ENCODE measurements around the gene KCTD11. TPM values are rescaled to one million over a fixed set of nuclear protein-coding genes. Genes with fewer than 3 reads are reported as not detected.

Gene KCTD11
- total RNA-seq, 1 donor = 8.6 TPM

GRCh38 chr17:7388856-7389255, 36.9 kb downstream of the KCTD11 start:
- H3K4me3 ChIP-seq (ENCODE audit: low read depth, low read length) = no peak overlapping the region
- DNase-seq (ENCODE audit: low read depth) = no peak
- TF ChIP-seq, protein P1, sequence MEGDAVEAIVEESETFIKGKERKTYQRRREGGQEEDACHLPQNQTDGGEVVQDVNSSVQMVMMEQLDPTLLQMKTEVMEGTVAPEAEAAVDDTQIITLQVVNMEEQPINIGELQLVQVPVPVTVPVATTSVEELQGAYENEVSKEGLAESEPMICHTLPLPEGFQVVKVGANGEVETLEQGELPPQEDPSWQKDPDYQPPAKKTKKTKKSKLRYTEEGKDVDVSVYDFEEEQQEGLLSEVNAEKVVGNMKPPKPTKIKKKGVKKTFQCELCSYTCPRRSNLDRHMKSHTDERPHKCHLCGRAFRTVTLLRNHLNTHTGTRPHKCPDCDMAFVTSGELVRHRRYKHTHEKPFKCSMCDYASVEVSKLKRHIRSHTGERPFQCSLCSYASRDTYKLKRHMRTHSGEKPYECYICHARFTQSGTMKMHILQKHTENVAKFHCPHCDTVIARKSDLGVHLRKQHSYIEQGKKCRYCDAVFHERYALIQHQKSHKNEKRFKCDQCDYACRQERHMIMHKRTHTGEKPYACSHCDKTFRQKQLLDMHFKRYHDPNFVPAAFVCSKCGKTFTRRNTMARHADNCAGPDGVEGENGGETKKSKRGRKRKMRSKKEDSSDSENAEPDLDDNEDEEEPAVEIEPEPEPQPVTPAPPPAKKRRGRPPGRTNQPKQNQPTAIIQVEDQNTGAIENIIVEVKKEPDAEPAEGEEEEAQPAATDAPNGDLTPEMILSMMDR (IDR thresholded peaks at IDR 0.05; ENCODE audit: insufficient read depth, low read depth, low read length) = no peak

GRCh38 chr17:7389924-7390910, 38.3 kb downstream of the KCTD11 start:
- no peak for DNase-seq (ENCODE audit: low read depth)
- TF ChIP-seq, protein P1 (IDR thresholded peaks at IDR 0.05; ENCODE audit: insufficient read depth, low read depth, low read length) = no peak
- H3K4me3 ChIP-seq (ENCODE audit: low read depth, low read length) = no peak overlapping the region

DNA sequence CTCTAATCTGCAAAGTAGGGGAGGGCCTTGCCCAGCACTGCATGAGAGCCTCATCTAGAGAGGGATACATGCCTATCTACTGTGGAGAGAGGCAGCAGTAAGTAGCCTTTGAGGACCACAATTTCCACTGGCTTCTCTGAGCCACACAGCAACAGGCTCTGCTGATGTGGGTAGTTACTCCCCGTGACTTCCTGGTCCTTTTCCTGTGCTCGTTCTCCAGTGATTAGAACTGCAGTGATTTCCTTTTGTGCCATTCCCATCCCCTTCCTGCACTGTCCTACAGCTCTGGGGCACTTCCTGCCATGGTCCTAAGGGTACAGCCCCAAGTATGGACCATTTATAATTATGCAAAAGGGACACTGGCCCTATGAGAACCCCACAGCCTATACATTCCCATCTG, 39.3 kb downstream of the KCTD11 start:
- H3K4me3 ChIP-seq (ENCODE audit: low read depth, low read length) = no peak overlapping the region
- no peak for DNase-seq (ENCODE audit: low read depth)
- TF ChIP-seq, protein P1 (IDR thresholded peaks at IDR 0.05; ENCODE audit: insufficient read depth, low read depth, low read length) = no peak

GRCh38 chr17:7392696-7393612, 41.0 kb downstream of the KCTD11 start:
- no peak for DNase-seq (ENCODE audit: low read depth)
- peak overlapping the region; percentile 86 for H3K4me3 ChIP-seq (ENCODE audit: low read depth, low read length)
- TF ChIP-seq, protein P1 (IDR thresholded peaks at IDR 0.05; ENCODE audit: insufficient read depth, low read depth, low read length) = no peak

GRCh38 chr17:7393613-7394451, 41.9 kb downstream of the KCTD11 start:
- DNase-seq (ENCODE audit: low read depth) = no peak
- TF ChIP-seq, protein P1 (IDR thresholded peaks at IDR 0.05; ENCODE audit: insufficient read depth, low read depth, low read length) = peak; percentile 5

More at GRCh38 chr17:7393613-7394451, 41.9 kb downstream of the KCTD11 start:
- H3K4me3 ChIP-seq (ENCODE audit: low read depth, low read length) = peak overlapping the region; percentile 86
